HepG2 (cell line): ENCODE measurements around the gene CELF4. TPM values are rescaled to one million over a fixed set of nuclear protein-coding genes. Genes with fewer than 3 reads are reported as not detected.

Experiments used
- ATAC-seq: fragments of 200-7000 bp; cut with Tn5 transposase; 3 replicates; pipeline ENCODE4 v1.9.1; 2020; ENCODE audit warnings: mild to moderate bottlenecking, moderate library complexity
- BruUV-seq: library from RNA; stranded (reverse); fragments of 400-500 nt; replicated peaks from 2 replicates; lab custom pipeline; 2021; lab: Mats Ljungman, UMichigan
- CTCF ChIA-PET: fragments of 300-600 bp; formaldehyde crosslinking; extraction: SDS; loops from one replicate; lab custom pipeline; 2021; ENCODE audit warnings: low total read pairs, inconsistent platforms, low intra/inter-chr PET ratio; lab: Yijun Ruan, JAX
- POLR2A ChIA-PET: fragments of 350-600 bp; sonication (Branson Sonifier 250); formaldehyde crosslinking; loops from one replicate; lab custom pipeline; 2020; ENCODE audit warnings: antibody characterized with exemption, inconsistent platforms; lab: Yijun Ruan, JAX
- DNase-seq: peaks from one replicate; pipeline ENCODE4 v3.0.0-alpha.2; 2015; ENCODE audit warnings: low spot score
- FAIRE-seq: peaks from 3 replicates; lab custom pipeline; 2011; peaks lifted over from hg19 to GRCh38; lab: Jason Lieb, UNC
- H2AFZ ChIP-seq: one replicate; pipeline ENCODE4 v1.6.1; 2011; ENCODE audit warnings: low read length, inconsistent platforms
- H3K27ac ChIP-seq: fragments of 300-600 bp; 3 replicates; pipeline ENCODE4 v1.8.0; 2011; ENCODE audit warnings: mixed run types, mild to moderate bottlenecking, mixed read lengths, low read length, inconsistent platforms; ENCODE audit not compliant: insufficient read depth; ENCODE audit errors: extremely low read length
- H3K27me3 ChIP-seq, 2 experiments: fragments of 200-600 bp in 1 of 2; 2 replicates in 1 of 2; 3 replicates in 1 of 2; pipeline versions ENCODE4 v1.6.0 to v1.8.0; 2011; ENCODE audit warnings: low read length in 2 of 2, mild to moderate bottlenecking in 2 of 2, moderate library complexity in 2 of 2, inconsistent platforms in 1 of 2; ENCODE audit not compliant: insufficient read depth in 2 of 2, control insufficient read depth in 1 of 2
- H3K36me3 ChIP-seq, 2 experiments: fragments of 200-600 bp in 1 of 2; replicated peaks in 1 of 2; 2 replicates in 1 of 2; 3 replicates in 1 of 2; pipeline versions ENCODE4 v1.5.1 to v1.8.0; 2011; ENCODE audit warnings: low read length in 2 of 2, inconsistent platforms in 1 of 2; ENCODE audit not compliant: insufficient read depth in 2 of 2, control insufficient read depth in 1 of 2
- H3K4me1 ChIP-seq: 2 replicates; pipeline ENCODE4 v1.5.1; 2012; ENCODE audit warnings: low read length, inconsistent platforms; ENCODE audit not compliant: insufficient read depth
- H3K4me2 ChIP-seq: 2 replicates; pipeline ENCODE4 v1.6.0; 2011; ENCODE audit warnings: low read depth, low read length, inconsistent platforms
- H3K4me3 ChIP-seq, 3 experiments: fragments of 200-600 bp in 1 of 3; sonication (generic), shearing (Covaris generic) in 1 of 3; replicated peaks in 1 of 3; 2 replicates each; pipeline ENCODE4 v1.5.1; 2011 to 2016; ENCODE audit warnings: low read length in 3 of 3, inconsistent platforms in 2 of 3, low read depth in 2 of 3, mild to moderate bottlenecking in 2 of 3, control low read depth in 1 of 3, mixed read lengths in 1 of 3; ENCODE audit not compliant: insufficient read depth in 1 of 3
- H3K79me2 ChIP-seq: one replicate; pipeline ENCODE4 v1.6.1; 2011; ENCODE audit warnings: low read length, inconsistent platforms; ENCODE audit not compliant: insufficient read depth
- H3K9ac ChIP-seq: 2 replicates; pipeline ENCODE4 v1.6.0; 2011; ENCODE audit warnings: mild to moderate bottlenecking, low read depth, low read length, inconsistent platforms; ENCODE audit not compliant: insufficient read depth
- H3K9me3 ChIP-seq: 2 replicates; pipeline ENCODE4 v1.5.1; 2012; ENCODE audit warnings: mild to moderate bottlenecking, low read length
- H4K20me1 ChIP-seq: 2 replicates; pipeline ENCODE4 v1.6.0; 2011; ENCODE audit warnings: inconsistent platforms, mild to moderate bottlenecking, low read length, moderate library complexity; ENCODE audit not compliant: insufficient read depth
- ATRX ChIP-seq: sonication (generic); formaldehyde crosslinking; IDR thresholded peaks from 2 replicates; pipeline ENCODE4 v1.4.0; 2020; ENCODE audit warnings: missing genetic modification reagents, borderline replicate concordance
- GATA4 ChIP-seq: sonication (generic); IDR thresholded peaks from 2 replicates; pipeline ENCODE4 v1.6.1; 2016; ENCODE audit warnings: antibody characterized with exemption, low read depth, borderline replicate concordance
- KMT2B ChIP-seq: IDR thresholded peaks from 2 replicates; pipeline ENCODE4 v1.6.1; 2016; ENCODE audit warnings: missing genetic modification reagents, missing compliant biosample characterization
- MED1 ChIP-seq: sonication (generic); formaldehyde crosslinking; IDR thresholded peaks from 2 replicates; pipeline ENCODE4 v1.4.0; 2020; ENCODE audit warnings: missing genetic modification reagents
- MXD1 ChIP-seq: sonication (generic); formaldehyde crosslinking; IDR thresholded peaks from 2 replicates; pipeline ENCODE4 v1.4.0; 2020; ENCODE audit warnings: mild to moderate bottlenecking, missing genetic modification reagents
- RARA ChIP-seq: IDR thresholded peaks from 2 replicates; pipeline ENCODE4 v1.6.1; 2016; ENCODE audit warnings: missing genetic modification reagents, missing compliant biosample characterization
- ZBTB25 ChIP-seq: IDR thresholded peaks from 2 replicates; pipeline ENCODE4 v1.6.1; 2018; ENCODE audit warnings: missing genetic modification reagents
- ZNF142 ChIP-seq: sonication (generic); formaldehyde crosslinking; IDR thresholded peaks from 2 replicates; pipeline ENCODE4 v1.4.0; 2020; ENCODE audit warnings: missing genetic modification reagents
- ZNF430 ChIP-seq: sonication (generic); formaldehyde crosslinking; IDR thresholded peaks from 2 replicates; pipeline ENCODE4 v1.9.0; 2021; ENCODE audit warnings: mild to moderate bottlenecking, missing genetic modification reagents
- ZNF597 ChIP-seq: sonication (generic); formaldehyde crosslinking; IDR thresholded peaks from 2 replicates; pipeline ENCODE4 v1.5.0; 2020; ENCODE audit warnings: missing genetic modification reagents
- ZNF598 ChIP-seq: sonication (generic); formaldehyde crosslinking; IDR thresholded peaks from 2 replicates; pipeline ENCODE4 v1.5.1; 2020; ENCODE audit warnings: mild to moderate bottlenecking, missing genetic modification reagents, borderline replicate concordance
- ZNF670 ChIP-seq: sonication (generic); formaldehyde crosslinking; IDR thresholded peaks from 2 replicates; pipeline ENCODE4 v1.8.0; 2022; ENCODE audit warnings: mild to moderate bottlenecking, missing genetic modification reagents, borderline replicate concordance
- ZXDC ChIP-seq: sonication (generic); formaldehyde crosslinking; IDR thresholded peaks from 2 replicates; pipeline ENCODE4 v1.5.0; 2020; ENCODE audit warnings: mild to moderate bottlenecking, missing genetic modification reagents
- WGBS: methylation state at CpG from one replicate; pipeline ENCODE4 v1.1.6; 2017; ENCODE audit warnings: low lambda C conversion rate; 5-methylcytosine and 5-hydroxymethylcytosine counted together
- in situ Hi-C: cut with HindIII; loops from 2 replicates; pipeline ENCODE4 v1.10.0; 2017; ENCODE audit warnings: low pct_unique_long_range_greater_than_20kb; ENCODE audit not compliant: extremely low pct_ligation_motif_present
- intact Hi-C: fragments of 100-400 bp; cut with micrococcal nuclease; formaldehyde crosslinking; loops from one replicate; pipeline ENCODE4 v1.10.0; 2022; ENCODE audit not compliant: unreplicated experiment
- polyA plus RNA-seq, 8 experiments: library from polyadenylated mRNA; depleted of rRNA in 3 of 8; stranded (reverse) in 7 of 8; unstranded in 1 of 8; fragments of >200 nt; fragmentation: Illumina TruSeq in 4 of 8; extraction: Trizol in 4 of 8; gene quantifications; 2 replicates each; pipeline versions ENCODE4 v1.2.1 to v1.2.3, GENCODE V29; 2011 to 2016; ENCODE audit warnings: low read depth in 4 of 8, missing spikeins in 1 of 8, mixed read lengths in 1 of 8; ENCODE audit not compliant: insufficient read depth in 1 of 8
- total RNA-seq, 5 experiments: library from RNA; depleted of rRNA; stranded (reverse); fragments of >200 nt; fragmentation: Illumina TruSeq; extraction: Trizol; gene quantifications; 2 replicates each; pipeline ENCODE4 v1.2.3, GENCODE V29; 2016; ENCODE audit warnings: low read depth in 1 of 5

The CELF4 gene
- total and polyA plus RNA-seq, 2 of the 13 experiments (the other 11 are each of a cell fraction or from before 2014, with no cell fraction given), result not detected

GRCh38 chr18:37392648-37393047 lies 172.9 kb downstream of the CELF4 start:
- Histone ChIP-seq H3K36me3 (no peaks in the 10 kb centered on the region), H3K4me1 (no peaks in the 10 kb centered on the region), H3K79me2 (no peaks in the 10 kb centered on the region), H3K4me2 (no peak overlapping the region), H3K9ac (no peak overlapping the region), H3K27ac (no peak overlapping the region), H3K27me3 (peaks cover 10 to 30% of the 10 kb centered on the region in 2 experiments; a peak in 4 of 5 replicates), H3K9me3 (no peaks in the 10 kb centered on the region), H3K4me3 (no peak overlapping the region), H2AFZ (no peak overlapping the region), H4K20me1 (no peaks in the 10 kb centered on the region)
- no peak for ATAC-seq
- ChIA-PET POLR2A (no interaction called here), CTCF (no interaction called here)
- intact Hi-C loops, result no loop called here
- in situ Hi-C loops, result no loop called here
- FAIRE-seq, result no peak
- BruUV-seq, result no TSS peak
- WGBS, result 44% methylated on average over 3 of the region's 3 CpGs
- DNase-seq, result no peak
- TF ChIP-seq MED1 (CRISPR knock-in tag) (no peak), KMT2B (no peak), GATA4 (no peak), ZNF430 (no peak), MXD1 (no peak), RARA (no peak), ZNF142 (no peak), ZNF598 (CRISPR knock-in tag) (no peak), ZNF670 (no peak), ATRX (CRISPR knock-in tag) (no peak), ZNF597 (no peak), ZXDC (CRISPR knock-in tag) (no peak), ZBTB25 (CRISPR knock-in tag) (no peak)
